T-helper 1 cell treated with Interleukin-12 subunit alpha and Interleukin-12 subunit beta and Interleukin-4 antibody, amounts not matched to agents 30 ng/mL and 1 ng/mL, for 36 hours (primary cell): Measurements from ENCODE around the gene ACAP3. TPM values are rescaled to one million over a fixed set of nuclear protein-coding genes. Genes with fewer than 3 reads are reported as not detected.
"Not testable (repeated sequence)": the region's sequence is repeated elsewhere in the genome, so short reads cannot be mapped to it uniquely, and the experiment has no call there.

Source experiments
- intact Hi-C: fragments of 100-400 bp; cut with micrococcal nuclease; formaldehyde crosslinking; loops from one replicate; pipeline ENCODE4 v1.15.1; 2024
- total RNA-seq: library from RNA; stranded (reverse); gene quantifications from 2 replicates; pipeline ENCODE4 v1.2.3, GENCODE V29; 2022

Gene ACAP3
- total RNA-seq, 1 donor from 2014 or later = 60.9 TPM

- intact Hi-C loops = not testable (repeated sequence)
Observed at GRCh38 chr1:1248009-1248913, 59.5 kb downstream of the ACAP3 start.

- intact Hi-C loops = no loop called here
Observed at GRCh38 chr1:1247341-1247913, 60.3 kb downstream of the ACAP3 start.

- intact Hi-C loops = no loop called here
Observed at GRCh38 chr1:1246577-1247340, 61.0 kb downstream of the ACAP3 start, which contains the start of gene C1QTNF12. Gene C1QTNF12, minus strand, starts transcription at chr1:1246722. Its CDS starts 32 bp downstream, at chr1:1246690.

GRCh38 chr1:1245817-1246576 is 61.7 kb downstream of the ACAP3 start:
- intact Hi-C loops = no loop called here

GRCh38 chr1:1245178-1245816 is 62.4 kb downstream of the ACAP3 start:
- intact Hi-C loops = no loop called here

GRCh38 chr1:1244192-1244811 is 63.4 kb downstream of the ACAP3 start:
- intact Hi-C loops = no loop called here

- intact Hi-C loops = no loop called here
Observed at GRCh38 chr1:1243807-1244191, 63.9 kb downstream of the ACAP3 start.

GRCh38 chr1:1243266-1243660 is 64.5 kb downstream of the ACAP3 start:
- intact Hi-C loops = no loop called here

GRCh38 chr1:1242461-1243265 is 65.1 kb downstream of the ACAP3 start:
- intact Hi-C loops = no loop called here

Other genes starting within 250 kb of the ACAP3 start
- not detected in 2 replicates for gene RNF223, start 233.6 kb downstream of the ACAP3 start, total RNA-seq
- gene C1orf159, start 191.8 kb downstream of the ACAP3 start, total RNA-seq = 22.9 and 23.7 TPM in 2 replicates
- gene TTLL10, start 134.1 kb downstream of the ACAP3 start, total RNA-seq = 1.7 and 3.7 TPM in 2 replicates
- gene TNFRSF18, start 101.3 kb downstream of the ACAP3 start, total RNA-seq = 175 and 176 TPM in 2 replicates
- gene TNFRSF4, start 93.8 kb downstream of the ACAP3 start, total RNA-seq = 406 and 418 TPM in 2 replicates
- 161 and 167 TPM in 2 replicates for gene SDF4, start 75.9 kb downstream of the ACAP3 start, total RNA-seq
- gene B3GALT6, start 75.7 kb downstream of the ACAP3 start, total RNA-seq = 30.8 and 32.5 TPM in 2 replicates
- gene C1QTNF12, start 61.2 kb downstream of the ACAP3 start, total RNA-seq = 1.5 and 3.5 TPM in 2 replicates
- 85.1 and 87.7 TPM in 2 replicates for gene UBE2J2, start 34.1 kb downstream of the ACAP3 start, total RNA-seq
- 2.8 and 4.6 TPM in 2 replicates for gene SCNN1D, start 27.5 kb downstream of the ACAP3 start, total RNA-seq
- gene PUSL1, start 667 bp upstream of the ACAP3 start, total RNA-seq = 19.2 and 20.6 TPM in 2 replicates
- 129 and 134 TPM in 2 replicates for gene INTS11, start 16.7 kb upstream of the ACAP3 start, total RNA-seq
- gene CPTP, start 16.9 kb upstream of the ACAP3 start, total RNA-seq = 20.4 and 20.8 TPM in 2 replicates
- 1.0 and 1.2 TPM in 2 replicates for gene TAS1R3, start 23.4 kb upstream of the ACAP3 start, total RNA-seq
- gene DVL1, start 41.5 kb upstream of the ACAP3 start, total RNA-seq = 39.1 and 43.8 TPM in 2 replicates
- 0.25 and 0.27 TPM in 2 replicates for gene MXRA8, start 50.6 kb upstream of the ACAP3 start, total RNA-seq
- 104 and 114 TPM in 2 replicates for gene AURKAIP1, start 67.3 kb upstream of the ACAP3 start, total RNA-seq
- gene CCNL2, start 91.4 kb upstream of the ACAP3 start, total RNA-seq = 119 and 120 TPM in 2 replicates
- 138 and 139 TPM in 2 replicates for gene MRPL20, start 99.4 kb upstream of the ACAP3 start, total RNA-seq
- not detected in 2 replicates for gene ANKRD65, start 113.3 kb upstream of the ACAP3 start, total RNA-seq
- gene VWA1, start 127.8 kb upstream of the ACAP3 start, total RNA-seq = 1.6 and 2.0 TPM in 2 replicates
- 0.56 and 1.5 TPM in 2 replicates for gene ATAD3C, start 141.8 kb upstream of the ACAP3 start, total RNA-seq
- 48.7 and 50.9 TPM in 2 replicates for gene ATAD3B, start 163.8 kb upstream of the ACAP3 start, total RNA-seq
- gene ATAD3A, start 204.2 kb upstream of the ACAP3 start, total RNA-seq = 47.3 and 49.8 TPM in 2 replicates
- 0.39 and 0.63 TPM in 2 replicates for gene TMEM240, start 232.7 kb upstream of the ACAP3 start, total RNA-seq